A549 (cell line): ENCODE data around the gene MIA3. TPM values are rescaled to one million over a fixed set of nuclear protein-coding genes. Genes with fewer than 3 reads are reported as not detected.

Experiments
- ATAC-seq, 2 experiments: fragments of 200-7000 bp in 1 of 2; fragments of >200 bp in 1 of 2; cut with Nextera tagmentation in 1 of 2; cut with Tn5 transposase in 1 of 2; 3 replicates each; pipeline versions ENCODE4 v1.8.0 to v1.9.1; 2018 to 2020; ENCODE audit warnings: mild to moderate bottlenecking in 1 of 2, moderate library complexity in 1 of 2
- CTCF ChIA-PET: fragments of 300-600 bp; sonication (Branson Sonifier 250); formaldehyde crosslinking; extraction: SDS; loops from one replicate; lab custom pipeline; 2021; ENCODE audit warnings: antibody characterized with exemption, inconsistent platforms; lab: Yijun Ruan, JAX
- POLR2A ChIA-PET: fragments of 350-600 bp; formaldehyde crosslinking; extraction: SDS; loops from one replicate; lab custom pipeline; 2021; ENCODE audit warnings: antibody characterized with exemption, inconsistent platforms; lab: Yijun Ruan, JAX
- DNase-seq, 2 experiments: peaks; one replicate each; pipeline versions ENCODE4 v3.0.0 to v3.0.0-alpha.2; 2011 to 2016; ENCODE audit warnings: low read depth in 1 of 2, low spot score in 1 of 2
- FAIRE-seq: peaks from 2 replicates; lab custom pipeline; 2011; peaks lifted over from hg19 to GRCh38; lab: Jason Lieb, UNC
- H3K27ac ChIP-seq, 2 experiments: fragments of >200 bp; sonication (Bioruptor Twin); formaldehyde crosslinking; 3 replicates each; pipeline ENCODE4 v1.5.1; 2016 to 2017
- H3K4me1 ChIP-seq: fragments of >200 bp; sonication (Bioruptor Twin); formaldehyde crosslinking; 3 replicates; pipeline ENCODE4 v1.6.1; 2016
- H3K4me2 ChIP-seq: fragments of >200 bp; sonication (Bioruptor Twin); formaldehyde crosslinking; 3 replicates; pipeline ENCODE4 v1.6.1; 2016
- H3K4me3 ChIP-seq: fragments of >200 bp; sonication (Bioruptor Twin); formaldehyde crosslinking; 3 replicates; pipeline ENCODE4 v1.5.1; 2016
- H3K9me3 ChIP-seq: fragments of >200 bp; sonication (Bioruptor Twin); formaldehyde crosslinking; 3 replicates; pipeline ENCODE4 v1.6.1; 2016
- BCL3 ChIP-seq: fragments of >200 bp; sonication (Bioruptor Twin); formaldehyde crosslinking; IDR thresholded peaks from 3 replicates; pipeline ENCODE4 v1.6.1; 2016
- BHLHE40 ChIP-seq: IDR thresholded peaks from 2 replicates; pipeline ENCODE4 v1.6.1; 2012; ENCODE audit warnings: low read depth, low read length, inconsistent platforms
- CBX2 ChIP-seq: fragments of 200-600 bp; sonication (generic); IDR thresholded peaks from 2 replicates; pipeline ENCODE4 v1.6.1; 2016; ENCODE audit warnings: low read depth, mild to moderate bottlenecking, borderline replicate concordance
- CBX8 ChIP-seq: fragments of 200-600 bp; sonication (generic); IDR thresholded peaks from 2 replicates; pipeline ENCODE4 v1.6.1; 2016
- CHD2 ChIP-seq: fragments of 150-350 bp; IDR thresholded peaks from 2 replicates; pipeline ENCODE4 v1.6.1; 2014; ENCODE audit warnings: low read length; ENCODE audit not compliant: partially characterized antibody
- CTCF ChIP-seq: fragments of >200 bp; sonication (Bioruptor Twin); formaldehyde crosslinking; IDR thresholded peaks from 3 replicates; pipeline ENCODE4 v1.5.1; 2016
- EHMT2 ChIP-seq: fragments of 200-600 bp; sonication (generic); IDR thresholded peaks from 2 replicates; pipeline ENCODE4 v1.6.1; 2016; ENCODE audit warnings: antibody characterized with exemption, low read depth, mild to moderate bottlenecking, moderate library complexity
- ELK1 ChIP-seq: fragments of 150-350 bp; IDR thresholded peaks from 2 replicates; pipeline ENCODE4 v1.6.1; 2014; ENCODE audit warnings: low read depth, mild to moderate bottlenecking, low read length
- EP300 ChIP-seq, 2 experiments: fragments of >200 bp; sonication (Bioruptor Twin); formaldehyde crosslinking; IDR thresholded peaks; 2 replicates in 1 of 2; 3 replicates in 1 of 2; pipeline ENCODE4 v1.6.1; 2016 to 2017
- ESRRA ChIP-seq: fragments of 150-350 bp; IDR thresholded peaks from 2 replicates; pipeline ENCODE4 v1.6.1; 2014; ENCODE audit warnings: mild to moderate bottlenecking, low read length, borderline replicate concordance
- FOSL2 ChIP-seq, 2 experiments: fragments of 450-650 bp in 1 of 2; fragments of >200 bp in 1 of 2; sonication (Bioruptor Twin) in 1 of 2; formaldehyde crosslinking; IDR thresholded peaks; 2 replicates each; pipeline versions ENCODE4 v1.5.0 to v1.6.1; 2016 to 2020; ENCODE audit warnings: mild to moderate bottlenecking in 1 of 2, moderate library complexity in 1 of 2
- HDAC2 ChIP-seq: fragments of 200-600 bp; sonication (generic); IDR thresholded peaks from 2 replicates; pipeline ENCODE4 v1.6.1; 2016
- HOXB13 ChIP-seq: fragments of 250-450 bp; sonication (Bioruptor Pico); IDR thresholded peaks from 2 replicates; pipeline ENCODE4 v1.5.0; 2020; ENCODE audit warnings: low read depth, mild to moderate bottlenecking, moderate library complexity
- JUNB ChIP-seq: fragments of >200 bp; sonication (Bioruptor Twin); formaldehyde crosslinking; IDR thresholded peaks from 2 replicates; pipeline ENCODE4 v1.6.1; 2016
- KDM1A ChIP-seq: fragments of 200-600 bp; sonication (generic); IDR thresholded peaks from 2 replicates; pipeline ENCODE4 v1.6.1; 2016; ENCODE audit warnings: low read depth, mild to moderate bottlenecking
- KDM5A ChIP-seq: fragments of 200-600 bp; sonication (generic); IDR thresholded peaks from 2 replicates; pipeline ENCODE4 v1.6.1; 2016; ENCODE audit warnings: antibody characterized with exemption, mild to moderate bottlenecking
- MAFK ChIP-seq: fragments of 450-650 bp; IDR thresholded peaks from 2 replicates; pipeline ENCODE4 v1.6.1; 2014; ENCODE audit not compliant: partially characterized antibody
- MAZ ChIP-seq: fragments of 150-350 bp; IDR thresholded peaks from 2 replicates; pipeline ENCODE4 v1.6.1; 2014; ENCODE audit warnings: antibody characterized with exemption, low read depth, low read length, borderline replicate concordance
- MYC ChIP-seq: IDR thresholded peaks from 2 replicates; pipeline ENCODE4 v1.6.1; 2012; ENCODE audit warnings: mild to moderate bottlenecking, inconsistent platforms, low read length, improper control_type of control experiment, borderline replicate concordance
- PHF8 ChIP-seq: fragments of 200-600 bp; sonication (generic); IDR thresholded peaks from 2 replicates; pipeline ENCODE4 v1.6.1; 2016; ENCODE audit warnings: low read depth, mild to moderate bottlenecking, antibody characterized with exemption, moderate library complexity, borderline replicate concordance
- POLR2A ChIP-seq: IDR thresholded peaks from 2 replicates; pipeline ENCODE4 v1.6.1; 2012; ENCODE audit warnings: mild to moderate bottlenecking, low read length
- RAD21 ChIP-seq, 2 experiments: fragments of >200 bp in 1 of 2; sonication (Bioruptor Twin) in 1 of 2; formaldehyde crosslinking in 1 of 2; IDR thresholded peaks in 1 of 2; conservative IDR thresholded peaks in 1 of 2; 2 replicates in 1 of 2; 3 replicates in 1 of 2; pipeline ENCODE4 v1.6.1; 2012 to 2018; ENCODE audit warnings: inconsistent platforms in 1 of 2
- RNF2 ChIP-seq: fragments of 200-600 bp; sonication (generic); IDR thresholded peaks from 2 replicates; pipeline ENCODE4 v1.6.1; 2016; ENCODE audit warnings: low read depth, mild to moderate bottlenecking, antibody characterized with exemption, moderate library complexity, borderline replicate concordance
- TFCP2L1 ChIP-seq: fragments of 250-450 bp; sonication (Bioruptor Pico); IDR thresholded peaks from 2 replicates; pipeline ENCODE4 v1.5.0; 2021; ENCODE audit warnings: mild to moderate bottlenecking
- ZC3H11A ChIP-seq: fragments of 450-650 bp; IDR thresholded peaks from 2 replicates; pipeline ENCODE4 v1.6.1; 2014; ENCODE audit warnings: antibody characterized with exemption, mild to moderate bottlenecking
- ZNF302 ChIP-seq: fragments of 250-450 bp; sonication (Bioruptor Pico); IDR thresholded peaks from 2 replicates; pipeline ENCODE4 v1.9.0; 2021; ENCODE audit warnings: inconsistent platforms, mild to moderate bottlenecking, moderate library complexity
- WGBS: methylation state at CpG from one replicate; pipeline ENCODE4 v1.1.6; 2017; ENCODE audit errors: missing lambda C conversion rate; 5-methylcytosine and 5-hydroxymethylcytosine counted together
- polyA plus RNA-seq, 4 experiments: library from polyadenylated mRNA; depleted of rRNA in 3 of 4; stranded (reverse); fragments of >200 nt; fragmentation: RNase III in 1 of 4; extraction: RNeasy Plus Mini Kit Qiagen cat#74134 plus additional on column Dnase treatment in 1 of 4; gene quantifications; 2 replicates in 3 of 4; 3 replicates in 1 of 4; pipeline ENCODE4 v1.2.3, GENCODE V29; 2011 to 2017

The MIA3 gene
- polyA plus RNA-seq, 2 of the 4 experiments (the other 2 are of a cell fraction): 17.2 to 39.2 TPM

GRCh38 chr1:222670110-222670509, 52.2 kb downstream of the MIA3 start:
- WGBS: 92% methylated on average over 1 of the region's 1 CpG
- Histone ChIP-seq H3K27ac (no peak overlapping the region), H3K4me3 (no peak overlapping the region), H3K9me3 (no peaks in the 10 kb centered on the region), H3K4me2 (no peak overlapping the region), H3K4me1 (no peaks in the 10 kb centered on the region)
- ChIA-PET POLR2A (no interaction called here), CTCF (no interaction called here)
- FAIRE-seq (no peak), ATAC-seq (no peak), DNase-seq (no peak)
- TF ChIP-seq PHF8 (no peak), EHMT2 (no peak), MAZ (no peak), MYC (no peak), HDAC2 (no peak), CTCF (no peak), EP300 (IDR thresholded peaks at IDR 0.05) (no peak), KDM5A (no peak)

- Histone ChIP-seq H3K4me1 (no peaks in the 10 kb centered on the region), H3K27ac (no peak overlapping the region), H3K9me3 (no peaks in the 10 kb centered on the region), H3K4me2 (no peak overlapping the region), H3K4me3 (no peak overlapping the region)
- no peak for FAIRE-seq
- ChIA-PET CTCF (interaction anchor here (0.9 kb wide), 1 partner anchor 215 kb away, joined by 4 read pairs; no protein-coding TSS in a partner anchor), POLR2A (no interaction called here)
- WGBS: 93% methylated on average over 1 of the region's 1 CpG
- ATAC-seq: no peak
- no peak for TF ChIP-seq BCL3
- TF ChIP-seq HOXB13 (CRISPR knock-in tag): no peak
- TF ChIP-seq HDAC2: no peak
- TF ChIP-seq MAZ: no peak
- TF ChIP-seq ZC3H11A: no peak
- no peak for TF ChIP-seq ESRRA
- TF ChIP-seq, all 56 proteins: peak for 0
- DNase-seq: no peak
These were observed 62.2 kb downstream of the MIA3 start for GRCh38 chr1:222680080-222680479.

- ChIA-PET CTCF (interaction anchor here (0.7 kb wide), 1 partner anchor 145 kb away, joined by 3 read pairs; no protein-coding TSS in a partner anchor), POLR2A (no interaction called here)
- FAIRE-seq (no peak), DNase-seq (no peak), ATAC-seq (no peak)
- Histone ChIP-seq H3K4me2 (no peak overlapping the region), H3K4me3 (no peak overlapping the region), H3K27ac (no peak overlapping the region), H3K9me3 (no peaks in the 10 kb centered on the region), H3K4me1 (no peaks in the 10 kb centered on the region)
- TF ChIP-seq CBX8: no peak
- TF ChIP-seq BHLHE40: no peak
- no peak for TF ChIP-seq FOSL2 (IDR thresholded peaks at IDR 0.05)
- no peak for TF ChIP-seq FOSL2 (CRISPR knock-in tag; IDR thresholded peaks at IDR 0.05)
- TF ChIP-seq HOXB13 (CRISPR knock-in tag): no peak
- WGBS: 93% methylated on average over 1 of the region's 1 CpG
These were observed 73.1 kb downstream of the MIA3 start for GRCh38 chr1:222691016-222691415.

GRCh38 chr1:222694927-222695326, 77.0 kb downstream of the MIA3 start:
- Histone ChIP-seq H3K4me2 (no peak overlapping the region), H3K27ac (no peak overlapping the region), H3K4me1 (no peaks in the 10 kb centered on the region), H3K4me3 (no peak overlapping the region), H3K9me3 (no peaks in the 10 kb centered on the region)
- ChIA-PET CTCF (interaction anchor here (1.2 kb wide), 1 partner anchor 9 kb away, joined by 3 read pairs; no protein-coding TSS in a partner anchor), POLR2A (no interaction called here)
- ATAC-seq: no peak
- DNase-seq: no peak
- FAIRE-seq: no peak
- 87% methylated on average over 5 of the region's 5 CpGs for WGBS
- no peak for TF ChIP-seq CBX2
- no peak for TF ChIP-seq JUNB
- no peak for TF ChIP-seq MAFK
- no peak for TF ChIP-seq RNF2
- TF ChIP-seq EHMT2: no peak
- no peak for TF ChIP-seq FOSL2 (IDR thresholded peaks at IDR 0.05)
- no peak for TF ChIP-seq FOSL2 (CRISPR knock-in tag; IDR thresholded peaks at IDR 0.05)
- no peak for TF ChIP-seq KDM1A
- no peak for TF ChIP-seq EP300 (IDR thresholded peaks at IDR 0.05)
- TF ChIP-seq ZC3H11A: no peak
- TF ChIP-seq ELK1: no peak
- no peak for TF ChIP-seq BHLHE40
- TF ChIP-seq TFCP2L1 (CRISPR knock-in tag): no peak
- no peak for TF ChIP-seq POLR2A
- TF ChIP-seq RAD21 (conservative IDR thresholded peaks at IDR 0.05 in 1 of 2, IDR thresholded peaks at IDR 0.05 in 1 of 2): no peak
- no peak for TF ChIP-seq KDM5A
- TF ChIP-seq CHD2: no peak
- TF ChIP-seq ZNF302: no peak
- TF ChIP-seq MYC: no peak
